GM18909 (cell line): ENCODE measurements around the gene C5orf63.
"Not testable (repeated sequence)": the region's sequence is repeated elsewhere in the genome, so short reads cannot be mapped to it uniquely, and the experiment has no call there.

Source experiments
- ATAC-seq: cut with Tn5 transposase; IDR thresholded peaks from one replicate; pipeline ENCODE4 v1.9.1; 2021; ENCODE audit warnings: mild to moderate bottlenecking; ENCODE audit not compliant: unreplicated experiment, poor library complexity

C5orf63 gene

DNA sequence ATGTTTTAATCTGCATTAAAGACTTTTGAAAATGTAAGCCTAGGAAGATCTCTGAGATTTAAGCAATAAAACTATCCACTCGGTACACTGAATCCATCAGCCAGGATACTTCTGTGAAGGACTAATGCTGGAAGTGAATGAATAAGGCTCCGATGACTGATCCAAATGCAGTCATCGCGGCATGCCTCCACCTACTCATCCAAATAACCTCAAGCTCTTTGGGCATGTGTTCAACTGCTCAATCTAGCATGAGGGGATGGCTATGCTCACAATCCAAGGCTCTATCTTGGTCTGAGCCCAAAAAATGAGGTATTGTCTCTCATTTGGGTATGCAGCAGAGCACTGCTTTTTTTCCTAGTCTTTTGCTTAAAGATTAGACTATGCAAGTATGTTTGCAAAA is 62.1 kb downstream of the C5orf63 start:
- no peak for ATAC-seq

DNA sequence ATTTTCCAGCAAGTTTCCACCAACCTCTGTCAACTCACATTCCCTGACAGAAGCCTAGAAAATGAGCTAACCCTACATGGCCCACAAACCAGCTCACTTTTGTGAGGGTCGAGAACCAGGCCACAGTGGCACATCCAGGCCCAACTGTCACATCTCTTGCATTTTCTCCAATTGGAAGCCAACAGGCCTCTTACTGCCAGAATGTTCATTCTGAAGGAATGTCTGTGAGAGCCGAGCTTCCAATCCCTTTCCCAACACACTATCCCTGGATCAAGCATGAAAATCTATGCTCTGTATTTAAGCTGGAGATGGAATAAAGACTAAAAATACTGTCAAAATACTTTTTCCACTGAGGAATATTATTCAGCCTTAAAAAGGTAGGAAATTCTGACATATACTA is 62.9 kb downstream of the C5orf63 start:
- no peak for ATAC-seq

GRCh38 chr5:127009784-127010183 is 63.5 kb downstream of the C5orf63 start:
- ATAC-seq = no peak

GRCh38 chr5:127008300-127008975 is 64.9 kb downstream of the C5orf63 start:
- no peak for ATAC-seq

DNA sequence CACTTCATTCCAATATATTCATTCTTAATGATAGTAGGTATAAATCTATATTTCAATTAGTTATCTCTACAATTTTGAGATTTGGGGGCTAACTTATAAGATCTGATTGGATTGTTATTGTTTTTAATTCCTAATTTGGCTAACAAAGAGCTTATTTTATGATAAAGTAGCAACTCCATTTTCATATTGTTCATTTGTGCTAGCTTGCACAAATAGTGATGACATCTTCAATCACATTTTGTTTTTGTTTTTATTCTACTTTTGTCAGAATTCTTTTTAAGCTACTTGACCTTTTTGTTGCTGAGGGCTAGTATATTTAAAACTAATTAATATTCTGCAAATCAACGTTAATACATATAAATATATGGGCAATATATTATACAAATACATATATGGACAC is 65.8 kb downstream of the C5orf63 start:
- ATAC-seq = no peak

- no peak for ATAC-seq
Measured at GRCh38 chr5:127006744-127007143, 66.6 kb downstream of the C5orf63 start.

- ATAC-seq = not testable (repeated sequence)
Measured at GRCh38 chr5:127005282-127005681, 68.0 kb downstream of the C5orf63 start.

GRCh38 chr5:127004721-127005120 is 68.6 kb downstream of the C5orf63 start:
- ATAC-seq = no peak

DNA sequence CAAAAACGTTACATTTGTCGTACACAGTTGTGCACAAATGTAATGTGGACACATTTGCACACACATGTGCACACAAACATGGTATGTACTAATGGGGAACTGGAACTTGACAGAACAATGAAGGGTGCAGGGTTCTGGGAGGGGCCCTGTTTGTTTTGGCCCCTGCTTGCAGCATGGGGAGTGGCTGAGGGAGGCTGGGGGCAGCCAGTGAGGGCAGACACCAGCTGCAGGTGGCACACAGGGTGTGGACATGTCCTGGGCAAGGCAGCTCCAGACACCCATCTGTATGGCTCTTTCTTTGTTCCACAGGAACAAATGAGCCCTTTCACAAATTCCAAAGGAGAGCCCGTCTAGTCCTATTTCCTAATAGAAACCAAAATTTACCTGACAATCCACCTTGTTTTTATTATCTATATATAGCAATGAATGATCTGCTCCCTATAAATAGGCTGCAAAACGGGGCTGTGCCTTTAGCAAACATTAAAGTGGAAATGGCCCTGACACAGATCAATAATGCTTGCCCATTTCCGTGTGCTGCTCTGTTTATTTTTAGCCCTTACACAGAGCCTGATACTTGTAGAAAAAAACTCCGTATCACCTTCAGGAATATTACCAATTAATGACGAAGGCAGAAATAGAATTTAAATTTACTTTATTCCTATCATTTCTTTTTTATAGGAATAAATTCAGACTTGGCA is 69.4 kb downstream of the C5orf63 start:
- ATAC-seq = no peak

- ATAC-seq = no peak
Measured at GRCh38 chr5:127002390-127002789, 70.9 kb downstream of the C5orf63 start.

DNA sequence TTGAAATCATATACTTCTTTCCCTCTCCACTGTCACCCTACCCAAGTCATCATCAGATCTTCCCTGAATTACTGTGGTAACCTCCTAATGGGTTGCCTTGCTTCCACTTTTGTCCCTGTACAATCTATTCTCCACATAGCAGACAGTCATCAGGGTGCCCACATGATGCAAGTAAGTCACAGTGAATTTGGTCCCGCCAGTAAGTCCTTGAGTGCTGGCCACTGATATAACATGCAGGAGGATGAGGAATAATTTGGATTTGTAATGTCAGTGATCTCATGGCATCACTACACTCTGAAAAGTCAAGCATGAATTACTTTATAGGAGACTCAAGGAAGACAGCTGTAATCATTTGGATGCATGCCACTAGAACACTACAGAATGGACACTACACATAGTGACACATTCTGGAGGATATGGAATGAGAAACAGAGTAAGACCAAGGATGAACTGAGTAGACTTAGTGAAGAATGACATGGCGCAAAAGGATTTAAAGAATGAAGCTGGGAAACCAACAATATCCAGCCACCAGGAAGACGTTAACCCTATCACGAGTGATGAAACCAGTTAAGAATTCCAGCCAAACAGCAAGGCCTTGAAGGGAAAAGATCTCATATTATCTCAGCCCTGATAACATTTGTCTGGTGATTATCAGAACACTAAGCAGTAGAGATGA is 71.5 kb downstream of the C5orf63 start:
- ATAC-seq = no peak
